Colon (tissue), 2 donors: Measurements from ENCODE around the gene AEBP1.

Source experiments
- FAIRE-seq: peaks from 2 replicates; lab custom pipeline; 2012; peaks lifted over from hg19 to GRCh38; lab: Jason Lieb, UNC
- donor health status: control.
- donor health status: control.

Gene AEBP1

DNA sequence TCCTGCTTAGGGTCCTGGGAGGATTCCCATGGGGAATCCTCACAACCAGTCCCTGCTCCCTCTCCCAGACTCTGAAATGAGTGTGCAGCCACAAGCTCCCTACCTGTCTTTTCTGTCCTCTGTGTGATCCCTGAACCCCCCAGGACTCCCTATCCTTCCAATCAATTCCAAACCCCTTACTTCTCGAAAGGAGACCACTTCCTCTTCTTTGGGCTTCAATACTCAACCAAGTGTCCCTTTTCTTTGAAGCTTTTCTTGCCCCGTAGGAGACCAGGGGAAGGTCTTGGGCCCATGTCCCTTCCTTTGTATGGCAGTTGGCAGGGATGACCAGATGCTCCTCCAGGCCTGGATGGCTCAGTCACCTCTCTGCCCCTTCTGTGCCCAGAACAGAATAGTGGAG lies 1.7 kb downstream of the AEBP1 start:
- no peak for FAIRE-seq

DNA sequence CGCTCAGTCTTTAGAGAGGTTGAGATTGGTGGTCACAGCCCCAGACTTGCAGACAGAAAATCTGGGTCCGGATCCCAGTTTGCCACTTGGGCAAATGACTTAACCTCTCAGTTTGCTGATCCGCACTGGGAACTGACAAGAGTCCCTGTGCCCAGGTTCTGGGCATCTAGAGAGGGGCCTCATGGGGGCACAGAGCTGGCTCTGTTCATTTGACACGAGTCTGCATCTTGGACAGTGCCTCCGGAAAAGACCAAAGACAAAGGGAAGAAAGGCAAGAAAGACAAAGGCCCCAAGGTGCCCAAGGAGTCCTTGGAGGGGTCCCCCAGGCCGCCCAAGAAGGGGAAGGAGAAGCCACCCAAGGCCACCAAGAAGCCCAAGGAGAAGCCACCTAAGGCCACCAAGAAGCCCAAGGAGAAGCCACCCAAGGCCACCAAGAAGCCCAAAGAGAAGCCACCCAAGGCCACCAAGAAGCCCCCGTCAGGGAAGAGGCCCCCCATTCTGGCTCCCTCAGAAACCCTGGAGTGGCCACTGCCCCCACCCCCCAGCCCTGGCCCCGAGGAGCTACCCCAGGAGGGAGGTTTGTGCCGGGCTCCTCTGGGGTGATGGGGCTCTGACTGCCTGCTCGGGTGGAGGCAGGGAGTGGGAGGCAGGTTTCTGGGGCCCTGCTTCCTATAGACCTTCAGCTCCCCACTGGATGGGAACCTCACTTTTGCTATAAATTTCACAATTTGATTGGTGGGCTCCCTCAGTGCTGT lies 2.3 kb downstream of the AEBP1 start:
- FAIRE-seq: no peak

DNA sequence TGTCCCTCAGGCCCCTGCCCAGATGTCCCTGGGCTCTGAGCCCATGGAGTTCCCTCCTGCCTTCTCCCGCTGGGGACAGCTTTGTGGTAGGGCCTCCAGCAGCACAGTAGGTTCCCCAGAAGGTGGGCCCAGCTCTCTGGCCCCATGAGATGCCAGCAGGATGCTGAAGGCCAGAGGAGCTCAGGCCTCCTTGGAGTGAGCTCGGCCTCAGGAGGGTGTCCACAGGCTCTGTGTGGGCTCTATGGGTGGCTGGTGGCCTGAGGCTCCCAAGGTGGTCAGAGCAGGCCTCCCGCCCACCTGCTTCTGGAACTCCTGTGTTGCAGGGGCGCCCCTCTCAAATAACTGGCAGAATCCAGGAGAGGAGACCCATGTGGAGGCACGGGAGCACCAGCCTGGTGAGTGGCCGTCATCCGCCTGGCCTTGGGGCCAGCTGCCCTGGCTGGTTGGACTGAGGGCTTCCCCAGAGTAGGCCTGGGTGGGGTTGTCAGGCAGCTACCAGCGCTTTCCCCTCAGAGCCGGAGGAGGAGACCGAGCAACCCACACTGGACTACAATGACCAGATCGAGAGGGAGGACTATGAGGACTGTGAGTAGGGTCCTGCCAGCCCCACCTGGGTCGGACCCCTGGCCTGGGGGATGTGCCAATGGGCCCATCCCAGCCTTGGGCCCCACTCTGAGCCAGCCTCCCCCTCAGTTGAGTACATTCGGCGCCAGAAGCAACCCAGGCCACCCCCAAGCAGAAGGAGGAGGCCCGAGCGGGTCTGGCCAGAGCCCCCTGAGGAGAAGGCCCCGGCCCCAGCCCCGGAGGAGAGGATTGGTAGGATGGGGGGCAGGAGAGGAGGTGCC lies 3.2 kb downstream of the AEBP1 start:
- FAIRE-seq: no peak

DNA sequence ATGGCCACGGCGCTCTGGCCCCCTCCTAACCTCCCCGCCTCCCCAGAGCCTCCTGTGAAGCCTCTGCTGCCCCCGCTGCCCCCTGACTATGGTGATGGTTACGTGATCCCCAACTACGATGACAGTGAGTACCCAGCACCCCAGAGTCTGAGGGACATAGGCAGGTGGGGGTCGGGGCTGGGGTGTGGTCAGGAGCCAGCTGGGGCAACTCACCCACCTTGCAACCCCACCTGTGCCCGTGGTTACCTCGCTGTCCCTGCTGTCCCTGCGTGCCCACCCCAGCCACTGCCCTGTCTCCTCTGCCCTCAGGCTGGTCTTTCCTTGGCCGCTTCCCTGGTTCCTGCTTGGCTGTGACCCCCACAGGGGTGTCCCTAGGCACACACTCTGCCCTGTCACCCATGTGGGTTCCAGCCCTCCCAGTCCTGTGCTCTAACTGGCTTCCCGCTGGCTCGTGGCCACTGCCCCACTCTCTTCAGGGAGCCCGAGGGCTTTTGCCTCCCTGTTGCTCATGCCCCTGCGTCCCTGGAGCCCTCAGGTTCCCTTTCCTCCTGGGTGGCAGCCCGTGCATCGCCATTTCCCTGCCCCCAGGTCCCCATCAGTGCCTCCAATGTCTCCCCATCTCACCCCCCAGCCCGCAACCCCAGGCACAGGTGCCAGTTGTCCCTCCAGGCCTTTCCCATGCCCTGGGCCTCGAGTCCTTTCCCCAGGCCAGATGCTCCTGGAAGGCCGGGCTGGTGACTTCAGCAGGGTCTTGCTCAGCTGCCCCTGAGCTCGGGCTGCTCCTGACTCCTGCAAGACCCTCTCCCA lies 4.0 kb downstream of the AEBP1 start:
- no peak for FAIRE-seq

DNA sequence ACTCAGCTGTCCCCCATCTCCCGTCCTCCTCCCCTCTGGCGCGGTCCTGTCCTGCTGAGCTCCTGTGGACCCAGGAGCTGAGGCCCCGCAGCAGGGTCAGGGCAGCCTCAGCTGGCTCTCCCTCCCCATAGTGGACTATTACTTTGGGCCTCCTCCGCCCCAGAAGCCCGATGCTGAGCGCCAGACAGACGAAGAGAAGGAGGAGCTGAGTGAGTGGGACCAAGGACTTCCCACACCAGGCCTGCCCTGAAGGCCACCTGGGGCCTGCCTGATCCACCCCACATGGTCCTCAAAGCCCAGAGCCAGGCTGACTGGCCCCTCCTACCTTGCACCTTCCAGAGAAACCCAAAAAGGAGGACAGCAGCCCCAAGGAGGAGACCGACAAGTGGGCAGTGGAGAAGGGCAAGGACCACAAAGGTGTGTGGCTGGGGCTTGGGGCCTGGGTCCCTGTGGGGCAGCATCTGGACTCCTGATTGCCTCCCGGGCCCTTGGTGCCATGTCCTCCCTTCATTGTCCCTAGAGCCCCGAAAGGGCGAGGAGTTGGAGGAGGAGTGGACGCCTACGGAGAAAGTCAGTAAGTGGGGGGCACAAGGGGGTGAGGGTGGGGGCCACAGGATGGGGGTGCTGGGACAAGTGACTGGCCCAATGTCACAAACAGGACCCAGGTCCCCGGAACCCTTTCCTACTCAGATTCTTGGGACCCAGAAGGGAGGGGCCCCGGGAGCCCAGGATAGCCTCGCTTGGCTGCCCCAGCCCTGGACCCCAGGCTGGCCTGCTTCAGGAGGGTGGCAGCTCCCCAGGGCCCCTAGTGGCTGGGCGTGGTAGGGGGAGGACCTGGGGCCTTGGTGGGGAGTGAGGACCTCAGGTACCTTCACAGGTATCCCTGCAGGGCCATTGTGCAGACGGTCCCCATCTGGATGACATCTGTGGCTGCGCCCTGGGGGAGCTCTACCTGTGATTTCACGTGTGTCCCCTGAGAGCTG lies 4.9 kb downstream of the AEBP1 start:
- FAIRE-seq: no peak

DNA sequence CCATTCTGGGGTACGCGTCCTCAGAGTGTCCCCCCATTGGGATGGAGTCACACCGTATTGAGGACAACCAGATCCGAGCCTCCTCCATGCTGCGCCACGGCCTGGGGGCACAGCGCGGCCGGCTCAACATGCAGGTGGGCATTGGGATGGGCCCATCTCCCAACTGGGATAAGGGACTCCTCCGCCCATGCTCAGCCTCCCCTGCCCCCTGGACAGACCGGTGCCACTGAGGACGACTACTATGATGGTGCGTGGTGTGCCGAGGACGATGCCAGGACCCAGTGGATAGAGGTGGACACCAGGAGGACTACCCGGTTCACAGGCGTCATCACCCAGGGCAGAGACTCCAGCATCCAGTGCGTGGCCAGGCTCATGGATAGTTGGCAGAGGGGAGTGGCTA lies 5.8 kb downstream of the AEBP1 start:
- no peak for FAIRE-seq

DNA sequence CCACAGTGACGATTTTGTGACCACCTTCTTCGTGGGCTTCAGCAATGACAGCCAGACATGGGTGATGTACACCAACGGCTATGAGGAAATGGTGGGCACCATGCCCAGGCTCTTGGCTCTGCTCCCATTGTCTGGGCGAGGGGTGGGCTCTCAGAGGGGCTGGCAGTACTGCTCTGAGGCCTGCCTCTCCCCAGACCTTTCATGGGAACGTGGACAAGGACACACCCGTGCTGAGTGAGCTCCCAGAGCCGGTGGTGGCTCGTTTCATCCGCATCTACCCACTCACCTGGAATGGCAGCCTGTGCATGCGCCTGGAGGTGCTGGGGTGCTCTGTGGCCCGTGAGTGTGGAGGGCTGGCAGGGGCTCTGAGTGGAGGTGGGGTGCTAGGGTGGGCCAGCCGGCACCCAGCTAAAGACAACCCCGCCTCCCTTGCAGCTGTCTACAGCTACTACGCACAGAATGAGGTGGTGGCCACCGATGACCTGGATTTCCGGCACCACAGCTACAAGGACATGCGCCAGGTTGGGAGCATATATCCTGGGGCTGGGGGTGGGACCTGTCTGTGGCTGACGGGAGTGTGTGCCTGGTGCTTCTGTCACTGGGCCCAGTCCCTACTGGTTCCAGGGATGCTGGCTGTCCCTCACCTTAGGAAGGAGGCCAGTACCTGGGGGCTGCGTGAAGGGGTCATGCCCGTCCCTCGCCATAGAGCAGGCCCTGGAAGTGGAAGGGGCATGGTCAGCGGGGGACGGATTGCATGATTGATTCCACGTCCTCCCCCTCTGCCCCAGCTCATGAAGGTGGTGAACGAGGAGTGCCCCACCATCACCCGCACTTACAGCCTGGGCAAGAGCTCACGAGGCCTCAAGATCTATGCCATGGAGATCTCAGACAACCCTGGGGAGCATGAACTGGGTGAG lies 6.8 kb downstream of the AEBP1 start:
- FAIRE-seq: no peak

DNA sequence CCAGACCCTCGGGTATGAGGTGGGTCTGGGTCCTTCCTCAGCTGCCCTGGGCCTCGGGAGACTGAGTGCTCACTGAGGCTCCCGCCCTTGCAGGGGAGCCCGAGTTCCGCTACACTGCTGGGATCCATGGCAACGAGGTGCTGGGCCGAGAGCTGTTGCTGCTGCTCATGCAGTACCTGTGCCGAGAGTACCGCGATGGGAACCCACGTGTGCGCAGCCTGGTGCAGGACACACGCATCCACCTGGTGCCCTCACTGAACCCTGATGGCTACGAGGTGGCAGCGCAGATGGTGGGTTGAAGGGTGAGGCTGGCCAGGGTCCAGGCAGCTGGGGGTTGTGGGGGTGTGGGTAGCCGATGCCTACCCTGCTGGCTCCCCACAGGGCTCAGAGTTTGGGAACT lies 7.6 kb downstream of the AEBP1 start:
- no peak for FAIRE-seq

DNA sequence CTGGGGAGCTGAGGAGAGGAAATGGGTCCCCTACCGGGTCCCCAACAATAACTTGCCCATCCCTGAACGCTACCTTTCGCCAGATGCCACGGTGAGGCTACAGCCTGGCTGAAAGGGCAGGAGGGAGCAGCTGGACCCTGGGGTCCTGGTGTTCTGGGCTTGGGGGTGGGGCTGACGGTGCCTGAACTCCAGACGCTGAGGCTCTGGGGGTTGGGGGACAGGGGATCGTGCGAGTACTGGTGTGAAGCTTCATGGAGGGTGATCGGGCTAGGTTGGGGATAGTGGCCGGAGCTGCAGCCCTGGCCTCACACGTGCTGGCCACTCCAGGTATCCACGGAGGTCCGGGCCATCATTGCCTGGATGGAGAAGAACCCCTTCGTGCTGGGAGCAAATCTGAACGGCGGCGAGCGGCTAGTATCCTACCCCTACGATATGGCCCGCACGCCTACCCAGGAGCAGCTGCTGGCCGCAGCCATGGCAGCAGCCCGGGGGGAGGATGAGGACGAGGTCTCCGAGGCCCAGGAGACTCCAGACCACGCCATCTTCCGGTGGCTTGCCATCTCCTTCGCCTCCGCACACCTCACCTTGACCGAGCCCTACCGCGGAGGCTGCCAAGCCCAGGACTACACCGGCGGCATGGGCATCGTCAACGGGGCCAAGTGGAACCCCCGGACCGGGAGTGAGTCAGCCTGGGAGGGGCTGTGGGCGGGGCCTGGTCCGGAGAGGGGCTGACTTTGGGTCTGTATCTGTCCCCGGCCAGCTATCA lies 8.3 kb downstream of the AEBP1 start:
- FAIRE-seq: no peak

DNA sequence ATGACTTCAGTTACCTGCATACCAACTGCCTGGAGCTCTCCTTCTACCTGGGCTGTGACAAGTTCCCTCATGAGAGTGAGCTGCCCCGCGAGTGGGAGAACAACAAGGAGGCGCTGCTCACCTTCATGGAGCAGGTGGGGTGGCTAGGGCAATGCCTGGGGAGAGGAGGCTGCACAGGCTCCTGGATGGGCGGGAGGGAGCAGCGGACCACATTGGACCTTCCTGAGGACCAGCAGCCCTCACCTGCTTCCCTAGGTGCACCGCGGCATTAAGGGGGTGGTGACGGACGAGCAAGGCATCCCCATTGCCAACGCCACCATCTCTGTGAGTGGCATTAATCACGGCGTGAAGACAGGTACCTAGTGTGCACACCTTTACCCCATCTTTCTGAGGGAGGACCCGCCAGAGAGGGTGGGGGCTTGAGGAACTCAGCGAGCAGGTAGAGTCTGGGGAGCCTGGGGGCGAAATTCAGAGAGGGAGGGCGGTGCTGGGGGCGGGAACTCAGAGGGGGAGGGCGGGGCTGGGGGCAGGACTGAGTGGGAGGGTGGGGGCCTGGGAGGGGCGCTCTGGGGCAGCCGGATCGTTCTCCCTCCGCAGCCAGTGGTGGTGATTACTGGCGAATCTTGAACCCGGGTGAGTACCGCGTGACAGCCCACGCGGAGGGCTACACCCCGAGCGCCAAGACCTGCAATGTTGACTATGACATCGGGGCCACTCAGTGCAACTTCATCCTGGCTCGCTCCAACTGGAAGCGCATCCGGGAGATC lies 9.0 kb downstream of the AEBP1 start:
- FAIRE-seq: no peak

DNA sequence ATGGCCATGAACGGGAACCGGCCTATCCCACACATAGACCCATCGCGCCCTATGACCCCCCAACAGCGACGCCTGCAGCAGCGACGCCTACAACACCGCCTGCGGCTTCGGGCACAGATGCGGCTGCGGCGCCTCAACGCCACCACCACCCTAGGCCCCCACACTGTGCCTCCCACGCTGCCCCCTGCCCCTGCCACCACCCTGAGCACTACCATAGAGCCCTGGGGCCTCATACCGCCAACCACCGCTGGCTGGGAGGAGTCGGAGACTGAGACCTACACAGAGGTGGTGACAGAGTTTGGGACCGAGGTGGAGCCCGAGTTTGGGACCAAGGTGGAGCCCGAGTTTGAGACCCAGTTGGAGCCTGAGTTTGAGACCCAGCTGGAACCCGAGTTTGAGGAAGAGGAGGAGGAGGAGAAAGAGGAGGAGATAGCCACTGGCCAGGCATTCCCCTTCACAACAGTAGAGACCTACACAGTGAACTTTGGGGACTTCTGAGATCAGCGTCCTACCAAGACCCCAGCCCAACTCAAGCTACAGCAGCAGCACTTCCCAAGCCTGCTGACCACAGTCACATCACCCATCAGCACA lies 9.7 kb downstream of the AEBP1 start:
- FAIRE-seq: no peak

DNA sequence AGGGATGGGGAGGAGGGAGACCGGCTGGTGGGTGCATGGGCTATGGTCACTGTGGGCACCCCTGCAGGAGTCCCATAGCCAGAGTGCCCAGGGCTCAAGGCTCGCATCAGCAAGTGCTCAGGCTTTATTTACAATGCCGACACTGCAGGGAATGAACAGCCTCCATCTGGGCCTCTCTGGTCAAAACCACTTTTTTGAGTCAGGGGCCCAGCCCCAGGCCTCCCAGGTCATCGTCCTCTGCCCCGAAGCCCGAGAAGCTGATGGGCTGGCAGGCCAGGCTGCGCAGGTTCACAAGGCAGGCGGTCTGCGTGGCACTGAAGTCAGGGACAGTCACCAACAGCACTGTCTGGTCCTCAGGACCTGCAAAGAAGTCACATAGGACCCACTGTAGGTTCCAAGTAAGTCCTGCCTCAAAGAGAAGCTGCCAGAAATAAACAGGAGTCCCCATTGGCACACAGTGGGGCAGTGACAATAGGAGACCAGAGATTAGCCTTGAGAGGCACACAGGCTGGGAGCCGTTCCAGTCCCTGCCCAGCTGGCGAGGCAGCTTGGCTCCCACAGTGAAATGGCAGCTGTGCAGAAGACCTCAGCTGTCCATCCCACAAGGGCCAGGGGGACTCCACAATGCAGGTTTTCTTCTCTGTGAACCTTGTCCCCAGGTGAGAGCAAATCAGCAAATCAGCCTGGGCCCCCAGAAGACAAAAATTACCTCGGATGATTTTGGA lies 10.6 kb downstream of the AEBP1 start:
- no peak for FAIRE-seq

DNA sequence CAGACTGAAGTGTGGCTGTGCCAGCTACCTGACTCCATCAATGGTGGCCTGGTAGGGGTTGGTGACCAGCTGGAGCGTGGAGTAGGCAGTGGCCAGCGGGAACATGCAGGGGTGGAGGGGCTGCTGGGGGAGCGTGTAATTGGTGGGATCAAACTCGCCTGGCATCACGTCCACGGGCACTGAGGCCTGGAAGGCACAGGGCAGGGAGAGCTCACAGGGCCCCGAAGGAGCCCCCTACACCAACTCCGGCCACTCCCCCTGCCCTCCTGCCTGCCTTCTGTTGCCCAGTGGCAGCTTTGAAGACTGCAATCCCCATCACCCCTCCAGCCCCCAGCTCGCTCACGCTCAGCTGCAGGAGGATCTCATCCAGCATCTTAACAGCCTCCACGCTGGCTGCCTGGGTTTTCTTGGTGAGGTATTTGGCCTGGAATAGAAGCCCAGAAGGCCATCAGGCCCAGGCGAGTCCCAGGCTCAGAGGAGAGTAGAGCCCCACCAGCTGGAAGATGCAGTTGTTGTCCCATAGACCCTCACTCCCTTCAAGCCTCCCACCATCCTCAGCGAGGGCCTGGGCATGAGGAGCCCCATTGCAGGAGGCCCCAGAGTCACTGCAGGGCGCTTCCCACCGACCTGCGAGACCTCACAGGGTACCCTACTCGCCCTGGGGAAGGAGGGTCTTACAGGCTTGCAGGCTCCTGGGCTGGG lies 12.1 kb downstream of the AEBP1 start:
- no peak for FAIRE-seq

DNA sequence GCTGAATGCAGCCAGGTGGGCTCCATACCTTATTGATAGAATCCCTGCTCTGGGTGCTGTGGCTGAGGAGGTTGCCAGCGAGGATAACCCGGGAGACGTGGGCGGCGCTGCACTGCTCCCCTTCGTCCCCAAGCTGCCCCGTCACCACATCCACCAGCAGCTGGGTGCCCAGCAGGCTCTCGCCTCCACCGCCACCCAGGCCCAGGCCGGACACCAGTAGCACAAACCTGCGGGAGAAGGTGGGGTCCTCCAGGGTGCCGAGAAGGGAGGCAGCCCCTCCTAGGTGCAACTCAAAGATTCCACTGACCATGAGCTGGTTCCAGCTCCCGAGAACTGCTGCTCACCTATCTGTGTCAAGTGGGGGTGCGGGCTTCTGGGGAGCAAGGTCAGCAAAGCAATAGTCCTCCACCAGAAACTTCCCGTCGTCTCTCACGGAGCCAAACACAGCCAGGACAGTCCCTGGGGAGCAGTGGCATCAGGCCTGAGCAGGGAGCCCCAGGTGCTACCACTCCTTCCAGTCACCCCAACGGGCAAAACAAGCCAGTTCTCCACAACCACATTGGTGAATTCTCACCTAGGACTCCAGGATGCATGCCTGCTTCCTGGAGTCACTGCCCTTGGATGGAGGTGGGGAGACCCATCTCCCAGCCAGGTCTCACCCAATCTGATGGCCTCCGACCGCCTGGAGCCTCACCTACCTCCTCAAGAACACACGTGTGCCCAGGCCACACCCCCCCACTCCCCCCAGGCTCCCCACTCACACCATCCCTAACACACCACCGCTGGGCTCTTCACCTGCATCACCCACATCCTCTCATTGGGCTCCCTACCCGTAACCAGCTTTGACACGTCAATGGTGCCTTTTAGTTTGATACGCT lies 12.9 kb downstream of the AEBP1 start:
- FAIRE-seq: no peak

DNA sequence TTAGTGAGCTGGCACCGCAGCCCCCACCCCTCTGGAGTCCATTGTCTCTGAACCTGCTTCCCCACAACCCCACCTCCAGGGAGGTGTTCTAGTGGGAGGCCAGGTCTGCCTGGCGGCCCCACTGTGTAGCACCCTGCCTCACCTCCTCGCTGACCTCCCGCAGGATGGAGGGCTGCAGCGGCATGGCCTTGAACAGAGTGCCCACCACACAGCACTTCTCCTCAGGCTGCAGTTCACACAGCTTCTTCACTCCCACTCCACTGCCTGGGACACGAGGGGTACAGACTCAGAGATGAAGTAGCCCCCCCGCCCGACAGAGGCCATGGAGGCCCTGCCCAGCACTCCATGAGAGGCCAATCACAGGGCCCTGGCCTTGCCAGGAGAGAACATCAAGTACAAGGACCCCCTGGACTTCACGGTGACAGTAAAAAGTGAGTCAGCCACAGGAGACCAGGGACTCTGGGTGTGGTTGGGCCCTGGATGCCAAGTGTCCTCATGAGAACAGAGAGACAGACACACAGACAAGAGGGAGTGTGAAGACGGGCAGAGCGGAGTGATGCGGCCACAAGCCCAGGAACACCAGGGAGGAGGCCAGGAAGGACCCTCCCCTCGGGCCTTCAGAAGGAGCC lies 13.8 kb downstream of the AEBP1 start:
- FAIRE-seq: no peak
